ENCODE data around the gene RNF223. TPM values are rescaled to one million over a fixed set of nuclear protein-coding genes. Genes with fewer than 3 reads are reported as not detected.
"Not testable (repeated sequence)": the region's sequence is repeated elsewhere in the genome, so short reads cannot be mapped to it uniquely, and the experiment has no call there.

Gene RNF223
- total RNA-seq, 4 donors from 2014 or later, result not detected

GRCh38 chr1:1067860-1068516 lies 6.1 kb downstream of the RNF223 start:
- WGBS, 2 donors, result 41 to 47% methylated on average over 16 to 18 of the region's 32 CpGs
- Histone ChIP-seq H3K4me3 (replicated peaks in 1 of 3) (peak overlapping the region in 1 of 3 donors; percentile 35), H3K27me3 (no peaks in the 10 kb centered on the region), H3K27ac (no peak overlapping the region), H3K36me3 (no peaks in the 10 kb centered on the region), H3K4me1 (peaks cover 5 to 22% of the 10 kb centered on the region in 2 donors), H3K9me3 (no peaks in the 10 kb centered on the region)
- TF ChIP-seq CTCF (IDR thresholded peaks at IDR 0.05) (no peak), POLR2A (IDR thresholded peaks at IDR 0.05) (no peak)
- intact Hi-C loops (cut with DNase I), result loop anchor here (2.0 kb wide), 1 partner anchor 85 kb away; the partner anchor contains the start of gene PERM1
- no peak for DNase-seq

- no peaks in the 10 kb centered on the region for H3K36me3 ChIP-seq
- H3K4me3 ChIP-seq (replicated peaks in 1 of 3), result no peak overlapping the region
- H3K4me1 ChIP-seq, result peaks cover 5 to 22% of the 10 kb centered on the region in 2 donors
- H3K9me3 ChIP-seq, result no peaks in the 10 kb centered on the region
- no peak overlapping the region for H3K27ac ChIP-seq
- intact Hi-C loops (cut with DNase I), result loop anchor here (2.0 kb wide), 1 partner anchor 85 kb away; the partner anchor contains the start of gene PERM1
- no peak for TF ChIP-seq POLR2A (IDR thresholded peaks at IDR 0.05)
- TF ChIP-seq CTCF (IDR thresholded peaks at IDR 0.05), result no peak
- WGBS, 2 donors, result 85% methylated on average over 4 to 23 of the region's 54 CpGs
- no peak for DNase-seq
- no peaks in the 10 kb centered on the region for H3K27me3 ChIP-seq
These were observed 6.7 kb downstream of the RNF223 start for GRCh38 chr1:1067284-1067859.

GRCh38 chr1:1066403-1067283 lies 7.5 kb downstream of the RNF223 start:
- Histone ChIP-seq H3K4me3 (replicated peaks in 1 of 3) (no peak overlapping the region), H3K36me3 (no peaks in the 10 kb centered on the region), H3K4me1 (peaks cover 5 to 22% of the 10 kb centered on the region in 2 donors), H3K27me3 (no peaks in the 10 kb centered on the region), H3K9me3 (no peaks in the 10 kb centered on the region), H3K27ac (no peak overlapping the region)
- no peak for DNase-seq
- intact Hi-C loops (cut with DNase I), result loop anchor here (2.0 kb wide), 1 partner anchor 84 kb away; the partner anchor contains the start of gene PERM1
- WGBS, 2 donors, result 70 to 79% methylated on average over 13 to 24 of the region's 27 CpGs
- TF ChIP-seq CTCF (IDR thresholded peaks at IDR 0.05) (no peak), POLR2A (IDR thresholded peaks at IDR 0.05) (no peak)

GRCh38 chr1:1065940-1066304 lies 8.2 kb downstream of the RNF223 start:
- intact Hi-C loops (cut with DNase I), result loop anchor here (2.0 kb wide), 1 partner anchor 83 kb away; the partner anchor contains the start of gene PERM1
- WGBS, 2 donors, result 46 to 61% methylated on average over 11 of the region's 11 CpGs

GRCh38 chr1:1065265-1065939 lies 8.7 kb downstream of the RNF223 start:
- WGBS, 2 donors, result 59% methylated on average over 15 to 20 of the region's 20 CpGs
- intact Hi-C loops (cut with DNase I), result no loop called here
- peaks cover 5 to 22% of the 10 kb centered on the region in 2 donors for H3K4me1 ChIP-seq
- TF ChIP-seq CTCF (IDR thresholded peaks at IDR 0.05), result no peak
- TF ChIP-seq POLR2A (IDR thresholded peaks at IDR 0.05), result no peak
- no peak for DNase-seq
- H3K36me3 ChIP-seq, result no peaks in the 10 kb centered on the region
- no peak overlapping the region for H3K4me3 ChIP-seq (replicated peaks in 1 of 3)
- H3K27ac ChIP-seq, result no peak overlapping the region
- no peaks in the 10 kb centered on the region for H3K27me3 ChIP-seq
- no peaks in the 10 kb centered on the region for H3K9me3 ChIP-seq

More at GRCh38 chr1:1065940-1066304, 8.2 kb downstream of the RNF223 start:
- peaks cover 5 to 22% of the 10 kb centered on the region in 2 donors for H3K4me1 ChIP-seq
- H3K27me3 ChIP-seq; H3K27ac ChIP-seq; H3K4me3 ChIP-seq (replicated peaks in 1 of 3); DNase-seq; H3K36me3 ChIP-seq; H3K9me3 ChIP-seq: not testable (repeated sequence)

Data from thyroid gland (tissue), 4 donors.